Bronchial epithelial cell (primary cell): ENCODE data around the gene PDXDC1. TPM values are rescaled to one million over a fixed set of nuclear protein-coding genes. Genes with fewer than 3 reads are reported as not detected.

ENCODE experiments used
- DNase-seq: peaks from one replicate; pipeline ENCODE4 v3.0.0-alpha.2; 2010; ENCODE audit warnings: low read depth
- FAIRE-seq: peaks from 2 replicates; lab custom pipeline; 2011; peaks lifted over from hg19 to GRCh38; lab: Jason Lieb, UNC
- H3K27me3 ChIP-seq: 2 replicates; pipeline ENCODE4 v1.5.1; 2011; ENCODE audit warnings: low read length; ENCODE audit not compliant: control insufficient read depth, insufficient read depth
- H3K36me3 ChIP-seq: 2 replicates; pipeline ENCODE4 v1.5.1; 2011; ENCODE audit warnings: low read length; ENCODE audit not compliant: control insufficient read depth, insufficient read depth
- H3K4me3 ChIP-seq: 2 replicates; pipeline ENCODE4 v1.5.1; 2011; ENCODE audit warnings: mild to moderate bottlenecking, low read depth, low read length, control low read depth
- total RNA-seq: library from RNA; depleted of rRNA; stranded (reverse); fragments of >200 nt; gene quantifications from 2 replicates; pipeline ENCODE4 v1.2.1, GENCODE V29; 2014
- TF ChIP-seq, protein P1 (sequence below): IDR thresholded peaks from 2 replicates; pipeline ENCODE4 v1.5.1; 2011; ENCODE audit warnings: mild to moderate bottlenecking, moderate library complexity, low read length, control low read depth, inconsistent platforms; ENCODE audit not compliant: insufficient read depth, severe bottlenecking

PDXDC1 gene
- total RNA-seq, 1 donor from 2014 or later, result 71.9 TPM

DNA sequence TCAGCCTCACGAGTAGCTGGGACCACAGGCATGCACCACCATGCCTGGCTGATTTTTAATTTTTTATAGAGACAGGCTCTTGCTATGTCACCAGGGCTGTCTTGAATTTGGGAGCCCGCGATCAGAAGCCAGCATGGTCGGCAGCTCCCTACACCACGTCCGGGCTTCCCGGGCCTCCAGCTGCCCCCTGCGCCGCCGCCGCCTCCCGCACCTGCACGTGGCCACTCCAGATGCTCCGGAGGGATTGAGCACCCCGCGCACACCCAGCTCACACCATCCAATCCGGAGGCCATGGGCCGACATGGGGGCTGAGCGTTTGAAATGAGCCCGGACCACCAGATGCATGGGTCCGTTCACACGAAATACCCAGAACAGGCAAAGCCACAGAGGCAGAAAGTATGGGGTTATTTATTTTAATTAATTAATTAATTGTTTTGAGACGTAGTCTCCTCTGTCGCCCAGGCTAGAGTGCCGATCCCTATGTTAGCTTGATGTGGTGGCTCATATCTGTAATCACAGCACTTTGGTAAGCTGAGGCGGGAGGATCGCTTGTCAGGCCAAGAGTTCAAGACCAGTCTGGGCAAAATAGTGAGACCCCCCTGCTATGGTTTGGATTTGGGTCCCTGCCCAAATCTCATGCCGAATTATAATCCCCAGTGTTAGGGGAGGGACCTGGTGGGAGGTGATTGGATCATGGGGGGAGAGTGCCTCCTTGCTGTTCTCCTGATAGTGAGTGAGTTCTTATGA is 17.1 kb upstream of the PDXDC1 start:
- H3K36me3 ChIP-seq, result no peaks in the 10 kb centered on the region
- FAIRE-seq (no peak), DNase-seq (no peak)
- TF ChIP-seq, protein P1, sequence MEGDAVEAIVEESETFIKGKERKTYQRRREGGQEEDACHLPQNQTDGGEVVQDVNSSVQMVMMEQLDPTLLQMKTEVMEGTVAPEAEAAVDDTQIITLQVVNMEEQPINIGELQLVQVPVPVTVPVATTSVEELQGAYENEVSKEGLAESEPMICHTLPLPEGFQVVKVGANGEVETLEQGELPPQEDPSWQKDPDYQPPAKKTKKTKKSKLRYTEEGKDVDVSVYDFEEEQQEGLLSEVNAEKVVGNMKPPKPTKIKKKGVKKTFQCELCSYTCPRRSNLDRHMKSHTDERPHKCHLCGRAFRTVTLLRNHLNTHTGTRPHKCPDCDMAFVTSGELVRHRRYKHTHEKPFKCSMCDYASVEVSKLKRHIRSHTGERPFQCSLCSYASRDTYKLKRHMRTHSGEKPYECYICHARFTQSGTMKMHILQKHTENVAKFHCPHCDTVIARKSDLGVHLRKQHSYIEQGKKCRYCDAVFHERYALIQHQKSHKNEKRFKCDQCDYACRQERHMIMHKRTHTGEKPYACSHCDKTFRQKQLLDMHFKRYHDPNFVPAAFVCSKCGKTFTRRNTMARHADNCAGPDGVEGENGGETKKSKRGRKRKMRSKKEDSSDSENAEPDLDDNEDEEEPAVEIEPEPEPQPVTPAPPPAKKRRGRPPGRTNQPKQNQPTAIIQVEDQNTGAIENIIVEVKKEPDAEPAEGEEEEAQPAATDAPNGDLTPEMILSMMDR, result no peak
- no peak overlapping the region for H3K4me3 ChIP-seq
- H3K27me3 ChIP-seq, result no peaks in the 10 kb centered on the region

DNA sequence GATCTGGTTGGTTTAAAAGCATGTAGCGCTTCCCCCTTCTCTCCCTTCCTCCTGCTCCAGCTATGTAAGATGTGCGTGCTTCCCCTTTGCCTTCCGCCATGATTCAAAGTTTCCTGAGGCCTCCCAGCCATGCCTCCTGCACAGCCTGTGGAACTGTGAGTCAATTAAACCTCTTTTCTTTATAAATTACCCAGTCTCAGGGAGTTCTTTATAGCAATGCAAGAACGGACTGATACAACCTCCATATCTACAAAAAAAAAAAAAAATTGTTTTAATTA is 16.6 kb upstream of the PDXDC1 start:
- TF ChIP-seq, protein P1, result no peak
- Histone ChIP-seq H3K4me3 (no peak overlapping the region), H3K36me3 (no peaks in the 10 kb centered on the region), H3K27me3 (no peaks in the 10 kb centered on the region)
- FAIRE-seq (no peak), DNase-seq (no peak)

DNA sequence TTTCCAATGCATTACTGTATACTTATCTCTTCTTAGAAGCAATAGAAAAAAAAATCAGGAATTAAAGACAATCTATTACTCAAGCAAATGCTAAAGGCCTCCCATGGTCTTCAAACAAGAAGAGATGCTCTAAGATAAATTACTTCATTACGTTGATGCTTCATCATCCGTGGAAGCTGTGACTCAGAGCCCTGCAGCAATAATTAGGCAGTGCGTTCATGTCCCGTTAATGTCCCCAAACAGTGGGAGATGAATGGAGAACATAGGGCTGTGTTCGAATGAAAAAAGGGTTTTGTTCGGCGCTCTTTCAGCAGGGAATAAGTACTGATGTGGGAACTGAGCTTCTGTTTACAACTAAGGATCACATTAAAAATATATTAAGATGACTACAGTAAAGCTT is 15.9 kb upstream of the PDXDC1 start:
- no peaks in the 10 kb centered on the region for H3K36me3 ChIP-seq
- no peak overlapping the region for H3K4me3 ChIP-seq
- DNase-seq (no peak), FAIRE-seq (no peak)
- TF ChIP-seq, protein P1, result no peak
- no peaks in the 10 kb centered on the region for H3K27me3 ChIP-seq

DNA sequence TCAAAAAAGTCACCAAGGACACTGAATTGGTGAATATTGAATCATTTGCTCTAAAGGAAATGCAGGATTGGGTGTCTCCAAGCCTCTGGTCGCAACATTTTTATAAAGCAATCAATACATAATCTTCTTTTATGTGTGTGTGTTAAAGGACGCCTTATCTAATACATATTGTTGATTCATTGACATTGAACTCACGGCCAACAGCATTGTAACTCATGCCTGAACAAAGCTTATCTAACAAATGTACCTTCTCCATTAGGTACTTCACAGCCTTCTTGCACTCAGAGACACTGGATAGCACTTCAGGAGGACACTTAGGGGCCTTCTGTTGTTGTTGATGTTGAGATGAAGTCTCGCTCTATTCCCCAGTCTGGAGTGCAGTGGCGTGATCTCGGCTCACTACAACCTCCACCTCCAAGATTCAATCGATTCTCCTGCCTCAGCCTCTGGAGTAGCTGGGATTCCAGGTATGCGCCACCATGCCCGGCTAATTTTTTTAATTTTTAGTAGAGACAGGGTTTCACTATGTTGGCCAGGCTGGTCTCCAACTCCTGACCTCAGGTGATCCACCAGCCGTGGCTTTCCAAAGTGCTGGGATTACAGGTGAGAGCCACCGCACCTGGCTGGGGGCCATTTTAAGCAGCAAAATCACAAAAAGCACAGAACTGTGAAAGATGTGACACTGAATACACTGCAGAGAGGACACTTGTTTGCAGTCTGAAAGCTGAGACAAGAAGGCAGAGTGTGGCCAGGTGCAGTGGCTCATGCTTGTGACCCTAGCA is 13.2 kb upstream of the PDXDC1 start:
- no peaks in the 10 kb centered on the region for H3K27me3 ChIP-seq
- FAIRE-seq (no peak), DNase-seq (no peak)
- no peaks in the 10 kb centered on the region for H3K36me3 ChIP-seq
- TF ChIP-seq, protein P1, result no peak
- no peak overlapping the region for H3K4me3 ChIP-seq

DNA sequence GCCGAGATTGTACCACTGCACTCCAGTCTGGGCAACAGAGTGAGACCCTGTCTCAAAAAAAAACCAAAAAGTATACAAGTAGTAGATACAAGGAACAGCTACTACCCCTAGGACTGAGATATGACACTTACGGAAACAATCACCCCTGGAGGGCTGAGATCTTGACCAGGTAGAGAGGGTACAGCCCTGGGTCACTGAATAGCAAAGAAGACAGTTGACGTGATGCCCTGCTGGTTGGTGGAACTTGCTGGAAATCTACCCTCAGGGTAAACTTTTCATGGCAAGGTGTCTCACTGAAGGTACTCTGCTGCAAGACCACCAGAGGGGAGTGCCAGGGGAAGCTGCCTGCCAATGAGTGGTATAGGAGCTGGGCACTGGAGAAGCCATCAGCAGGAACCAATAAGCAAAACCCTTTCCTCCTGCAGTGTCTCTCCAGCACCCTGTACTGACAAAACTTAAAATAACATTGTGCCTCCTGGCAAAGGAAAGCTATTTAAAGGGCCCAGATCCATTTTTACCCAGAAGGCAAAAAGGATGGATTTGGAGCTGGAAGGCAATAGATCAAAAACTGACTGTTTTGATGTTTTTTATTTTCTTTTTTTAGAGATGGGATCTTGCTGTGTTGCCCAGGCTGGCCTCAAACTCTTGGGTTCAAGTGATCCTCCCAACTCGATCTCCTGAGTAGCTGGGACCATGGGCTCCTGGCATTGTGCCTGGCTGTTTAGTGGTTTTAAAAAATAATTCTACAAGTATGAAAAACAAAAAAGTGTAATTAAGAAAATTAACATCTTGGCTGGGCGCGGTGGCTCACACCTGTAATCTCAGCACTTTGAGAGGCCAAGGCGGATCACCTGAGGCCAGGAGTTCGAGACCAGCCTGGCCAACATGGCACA is 11.3 kb upstream of the PDXDC1 start:
- TF ChIP-seq, protein P1, result no peak
- H3K27me3 ChIP-seq, result no peaks in the 10 kb centered on the region
- H3K36me3 ChIP-seq, result no peaks in the 10 kb centered on the region
- FAIRE-seq, result no peak
- DNase-seq, result no peak
- no peak overlapping the region for H3K4me3 ChIP-seq
